ENCODE data around the gene MASP1. TPM values are rescaled to one million over a fixed set of nuclear protein-coding genes. Genes with fewer than 3 reads are reported as not detected.

Gene MASP1
- total RNA-seq, 1 experiment from 2014 or later: not detected

- no peaks in the 10 kb centered on the region; the same call in 1 of the 2 replicates for H3K27me3 ChIP-seq (ENCODE audit: control insufficient read depth, insufficient read depth, low read length)
- CTCF ChIA-PET: no interaction called here
- H3K9me3 ChIP-seq (ENCODE audit: control insufficient read depth, insufficient read depth, low read depth, low read length): no peaks in the 10 kb centered on the region
- no TSS peak for BruUV-seq (replicated peaks)
- no peaks in the 10 kb centered on the region for H3K36me3 ChIP-seq (ENCODE audit: control insufficient read depth, insufficient read depth, low read length)
- POLR2A ChIA-PET: no interaction called here
- in situ Hi-C loops (cut with HindIII; ENCODE audit: low pct_unique_long_range_greater_than_20kb, low sequenced_read_pairs): no loop called here
- no peak for ATAC-seq
- H3K27ac ChIP-seq (ENCODE audit: low read length): no peak overlapping the region
- H3K4me3 ChIP-seq (ENCODE audit: low read depth in 2 of 2, low read length in 2 of 2): no peak overlapping the region
- DNase-seq (ENCODE audit: low read depth, low spot score): no peak
- intact Hi-C loops (cut with micrococcal nuclease; ENCODE audit: unreplicated experiment): no loop called here
- H3K4me1 ChIP-seq (ENCODE audit: control insufficient read depth, insufficient read depth, low read length): no peaks in the 10 kb centered on the region
- TF ChIP-seq POLR2AphosphoS5 (IDR thresholded peaks at IDR 0.05; ENCODE audit: low read depth, low read length) (no peak), CTCF (IDR thresholded peaks at IDR 0.05) (no peak), TCF7L2 (IDR thresholded peaks at IDR 0.05; ENCODE audit: low read depth, low read length) (no peak), SIN3A (IDR thresholded peaks at IDR 0.05; ENCODE audit: borderline replicate concordance, insufficient read depth, low read depth, low read length) (no peak), REST (IDR thresholded peaks at IDR 0.05; ENCODE audit: insufficient read depth in 1 of 2, low read depth in 2 of 2, low read length in 1 of 2) (no peak)
Observed at GRCh38 chr3:187288131-187288854, 3.2 kb downstream of the MASP1 start.

GRCh38 chr3:187287256-187287655 is 4.3 kb downstream of the MASP1 start:
- TF ChIP-seq TCF7L2 (IDR thresholded peaks at IDR 0.05; ENCODE audit: low read depth, low read length) (no peak), REST (IDR thresholded peaks at IDR 0.05; ENCODE audit: insufficient read depth in 1 of 2, low read depth in 2 of 2, low read length in 1 of 2) (no peak), SIN3A (IDR thresholded peaks at IDR 0.05; ENCODE audit: borderline replicate concordance, insufficient read depth, low read depth, low read length) (no peak), CTCF (IDR thresholded peaks at IDR 0.05) (no peak), POLR2AphosphoS5 (IDR thresholded peaks at IDR 0.05; ENCODE audit: low read depth, low read length) (no peak)
- no peak overlapping the region for H3K27ac ChIP-seq (ENCODE audit: low read length)
- CTCF ChIA-PET: no interaction called here
- no peaks in the 10 kb centered on the region for H3K9me3 ChIP-seq (ENCODE audit: control insufficient read depth, insufficient read depth, low read depth, low read length)
- no peaks in the 10 kb centered on the region for H3K4me1 ChIP-seq (ENCODE audit: control insufficient read depth, insufficient read depth, low read length)
- ATAC-seq (no peak), DNase-seq (ENCODE audit: low read depth, low spot score) (no peak)
- no peaks in the 10 kb centered on the region; the same call in 1 of the 2 replicates for H3K27me3 ChIP-seq (ENCODE audit: control insufficient read depth, insufficient read depth, low read length)
- POLR2A ChIA-PET: no interaction called here
- intact Hi-C loops (cut with micrococcal nuclease; ENCODE audit: unreplicated experiment): no loop called here
- no peak overlapping the region for H3K4me3 ChIP-seq (ENCODE audit: low read depth in 2 of 2, low read length in 2 of 2)
- H3K36me3 ChIP-seq (ENCODE audit: control insufficient read depth, insufficient read depth, low read length): no peaks in the 10 kb centered on the region
- in situ Hi-C loops (cut with HindIII; ENCODE audit: low pct_unique_long_range_greater_than_20kb, low sequenced_read_pairs): no loop called here
- BruUV-seq (replicated peaks): no TSS peak
